HT1080 (cell line): ENCODE results near the gene MYD88. TPM values are rescaled to one million over a fixed set of nuclear protein-coding genes. Genes with fewer than 3 reads are reported as not detected.
"Not testable (repeated sequence)": the region's sequence is repeated elsewhere in the genome, so short reads cannot be mapped to it uniquely, and the experiment has no call there.

Source experiments
- DNase-seq: peaks from one replicate; pipeline ENCODE4 v3.0.0-alpha.2; 2015; ENCODE audit warnings: low read depth
- total RNA-seq: library from RNA; depleted of rRNA; stranded (reverse); fragments of >200 nt; shearing (Covaris generic); gene quantifications from 2 replicates; pipeline ENCODE4 v1.2.3, GENCODE V29; 2014

Gene MYD88
- total RNA-seq, 1 experiment from 2014 or later: not detected

GRCh38 chr3:38125305-38126120 is 12.9 kb upstream of the MYD88 start:
- no peak for DNase-seq

DNA sequence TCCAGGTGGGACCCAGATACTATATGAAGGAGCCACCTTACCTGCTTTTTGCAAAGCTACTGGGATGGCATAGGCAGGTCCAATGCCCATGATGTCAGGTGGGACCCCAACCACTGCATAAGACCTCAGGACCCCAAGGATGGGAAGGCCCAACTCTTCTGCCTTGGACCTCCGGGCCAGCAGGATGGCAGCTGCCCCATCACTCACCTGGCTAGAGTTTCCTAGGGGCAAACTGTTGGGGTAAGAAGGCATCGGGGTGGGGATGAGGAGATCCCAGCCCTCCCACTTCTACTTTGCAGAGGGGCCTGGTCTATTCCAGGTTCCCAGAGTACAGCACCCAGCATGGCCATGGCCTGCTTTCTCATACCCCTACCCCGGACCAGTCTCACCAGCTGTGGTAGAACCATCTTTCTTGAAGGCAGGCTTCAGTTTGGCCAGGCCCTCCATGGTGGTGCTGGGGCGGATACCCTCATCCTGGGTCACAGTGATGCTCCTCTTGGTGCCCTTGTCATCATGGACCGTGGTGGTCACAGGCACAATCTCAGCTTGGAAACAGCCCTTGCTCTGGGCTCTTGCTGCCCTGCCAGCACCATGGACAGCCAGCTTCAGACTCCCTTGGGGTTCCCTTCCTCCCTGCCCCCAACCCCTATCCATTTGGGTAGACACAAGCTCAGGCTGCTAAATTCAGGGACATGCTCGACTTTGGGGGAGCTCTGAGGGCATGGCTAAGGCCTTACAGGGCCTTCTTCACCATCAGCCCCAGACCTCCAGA is 12.2 kb upstream of the MYD88 start:
- no peak for DNase-seq

DNA sequence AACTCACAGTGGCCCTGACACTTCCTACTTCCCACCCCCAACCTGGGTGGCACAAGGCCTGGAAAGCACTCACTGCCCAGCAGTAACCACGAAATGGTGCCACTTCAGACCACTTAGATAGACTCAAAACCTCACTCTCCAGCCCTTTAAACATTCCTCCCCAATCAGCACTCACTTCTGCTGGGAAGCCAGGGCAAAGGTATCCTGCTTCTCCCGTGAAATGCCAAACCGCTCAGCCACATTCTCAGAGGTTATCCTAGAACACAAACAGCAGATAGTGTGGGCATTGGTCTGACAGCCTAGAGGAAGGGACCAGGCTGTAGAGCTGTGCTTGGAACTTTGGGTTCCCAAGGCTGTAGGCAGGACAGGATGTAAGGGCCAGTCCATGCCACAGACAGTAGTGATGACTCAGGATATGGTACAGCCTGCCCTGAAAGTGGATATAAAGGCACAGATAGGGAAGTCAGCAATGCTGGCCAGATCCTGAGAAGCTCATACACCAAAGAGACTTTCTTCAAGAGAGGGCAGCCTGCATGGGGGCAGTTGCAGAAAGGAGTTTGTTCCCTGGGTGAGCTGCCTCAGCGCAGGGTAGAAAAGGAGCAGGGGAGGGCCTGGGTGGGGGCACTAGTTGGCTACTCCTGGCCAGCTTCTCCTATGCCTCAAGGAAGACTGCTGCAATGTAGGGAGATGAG is 10.7 kb upstream of the MYD88 start:
- DNase-seq: peak; percentile 42

DNA sequence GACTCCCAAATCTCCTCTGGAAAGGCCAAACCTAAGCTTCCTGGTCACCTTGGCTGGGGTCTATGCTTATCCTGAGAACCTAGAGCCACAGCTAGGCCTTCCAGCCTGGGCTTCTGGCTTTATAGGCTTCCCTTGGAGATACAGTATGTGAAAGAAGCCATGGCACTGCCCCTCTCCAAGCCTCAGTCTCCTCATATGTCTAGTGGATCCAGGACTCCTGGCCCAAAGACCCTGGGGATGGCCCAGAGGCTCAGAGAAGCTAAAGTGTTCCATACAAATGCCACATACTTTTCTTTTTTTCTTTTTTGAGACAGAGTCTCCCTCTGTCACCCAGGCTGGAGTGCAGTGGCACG is 10.2 kb upstream of the MYD88 start:
- DNase-seq: no peak

- no peak for DNase-seq
Measured at GRCh38 chr3:38129058-38129457, 9.4 kb upstream of the MYD88 start.

DNA sequence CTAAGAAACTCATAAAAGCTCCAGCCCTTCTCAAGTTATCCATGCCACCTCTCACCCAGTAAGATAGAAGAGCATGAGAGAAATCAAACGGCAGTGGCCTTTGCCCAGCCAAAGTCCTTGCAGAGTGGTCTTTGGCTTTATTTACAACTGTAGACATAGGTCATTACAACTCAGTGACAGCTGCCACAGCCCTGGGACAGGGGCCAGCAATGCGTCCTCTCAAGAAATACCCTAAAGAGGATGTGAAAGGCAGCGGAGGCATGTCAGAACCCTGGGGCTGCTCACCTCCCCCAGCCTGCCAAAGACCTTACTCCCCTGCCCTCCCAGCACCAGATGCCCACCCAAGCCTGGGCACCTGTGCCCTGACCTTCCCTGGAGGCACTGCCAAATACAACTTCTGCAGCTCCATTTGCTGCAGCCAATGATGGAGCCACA is 7.8 kb upstream of the MYD88 start:
- no peak for DNase-seq

DNA sequence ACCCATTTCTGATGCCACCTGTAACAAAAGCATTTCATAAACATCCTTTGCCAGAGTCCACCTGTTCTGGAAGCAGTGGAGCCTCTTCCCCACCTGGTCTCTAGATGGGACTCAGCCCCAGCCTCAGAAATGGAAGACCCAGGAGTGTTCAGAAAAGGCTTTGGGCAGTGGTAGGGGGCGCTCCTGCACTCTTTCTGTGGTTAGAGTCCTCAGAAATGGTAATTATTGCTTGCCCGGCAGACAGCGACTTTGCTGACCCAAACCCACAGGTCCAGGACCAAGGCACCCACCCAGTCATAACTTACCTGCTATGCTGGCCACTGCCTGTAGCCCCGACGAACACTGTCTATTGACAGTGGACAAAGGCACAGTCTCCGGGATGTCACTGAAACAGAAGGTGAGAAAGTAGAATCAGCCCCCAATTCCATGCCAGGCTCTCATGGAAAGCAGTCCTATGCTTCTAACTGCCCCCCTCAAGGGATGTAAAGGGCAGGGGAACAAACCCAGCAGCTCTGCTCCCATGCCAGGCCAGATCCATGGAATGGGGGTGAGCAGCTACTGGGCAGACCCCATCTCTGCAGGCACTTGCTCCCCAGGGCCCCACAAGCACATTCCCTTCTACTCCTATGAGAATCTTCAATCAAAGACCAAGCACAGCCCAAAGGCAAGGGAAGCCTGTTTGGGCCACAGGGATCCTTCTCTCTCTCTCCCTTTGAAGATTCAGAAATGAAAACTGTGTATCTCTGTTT is 6.7 kb upstream of the MYD88 start:
- DNase-seq: no peak

GRCh38 chr3:38133209-38133556 is 5.3 kb upstream of the MYD88 start:
- no peak for DNase-seq

DNA sequence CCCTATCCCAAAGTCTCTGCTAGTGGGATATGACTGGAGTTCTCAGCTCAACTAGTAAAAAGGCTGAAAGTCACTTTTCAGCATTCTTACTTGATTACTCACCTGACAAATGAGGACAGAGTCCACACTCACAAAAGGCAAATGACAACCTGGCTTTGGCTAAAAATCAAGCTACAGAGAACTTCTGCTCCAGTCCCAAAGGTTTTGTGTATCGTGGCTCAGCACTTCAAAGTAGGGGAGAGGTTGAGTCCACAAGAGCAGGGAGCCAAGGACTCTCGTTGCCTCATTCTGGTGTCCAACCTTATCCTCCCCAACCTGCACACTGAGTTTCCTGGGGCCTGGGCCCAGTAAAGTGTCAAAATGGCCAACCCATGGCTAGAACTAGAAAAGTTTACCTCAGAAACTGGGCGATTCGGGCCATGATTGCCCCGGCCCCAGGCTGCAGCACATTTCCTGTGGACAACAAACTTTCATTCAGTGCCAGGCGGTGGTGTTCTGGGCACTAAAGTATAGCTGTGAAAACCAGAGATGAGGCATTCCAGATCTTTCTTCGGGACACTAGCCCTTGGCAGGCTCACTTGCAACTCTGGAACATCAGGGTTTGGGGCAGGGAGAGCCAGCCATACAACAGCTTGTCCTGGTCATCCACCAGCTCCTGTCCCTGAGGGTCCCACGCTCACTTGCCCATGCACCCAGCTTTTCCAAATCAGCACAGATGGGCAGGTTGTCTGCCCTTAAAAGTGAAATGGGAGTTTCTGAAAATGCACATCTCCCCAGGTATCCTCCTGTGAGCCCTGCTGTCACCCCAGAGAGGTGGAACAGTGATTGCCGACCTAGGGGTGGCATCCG is 4.7 kb upstream of the MYD88 start:
- no peak for DNase-seq

DNA sequence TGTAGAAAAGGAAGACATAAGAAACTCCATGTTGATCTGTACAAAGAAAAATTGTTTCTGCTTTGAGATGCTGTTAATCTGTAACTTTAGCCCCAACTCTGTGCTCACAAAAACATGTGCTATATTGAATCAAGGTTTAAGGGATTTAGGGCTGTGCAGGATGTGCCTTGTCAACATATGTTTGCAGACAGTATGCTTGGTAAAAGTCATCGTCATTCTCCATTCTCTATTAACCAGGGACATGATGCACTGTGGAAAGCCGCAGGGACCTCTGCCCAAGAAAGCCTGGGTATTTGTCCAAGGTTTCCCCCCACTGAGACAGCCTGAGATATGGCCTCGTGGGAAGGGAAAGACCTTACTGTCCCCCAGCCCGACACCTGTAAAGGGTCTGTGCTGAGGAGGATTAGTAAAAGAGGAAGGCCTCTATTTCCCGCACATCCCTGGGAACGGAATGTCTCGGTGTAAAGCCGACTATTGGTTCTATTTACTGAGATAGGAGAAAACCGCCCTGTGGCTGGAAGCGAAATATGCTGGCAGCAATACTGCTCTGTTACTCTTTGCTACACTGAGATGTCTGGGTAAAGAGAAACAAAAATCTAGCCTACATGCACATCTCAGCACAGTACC is 3.8 kb upstream of the MYD88 start:
- DNase-seq: not testable (repeated sequence)

DNA sequence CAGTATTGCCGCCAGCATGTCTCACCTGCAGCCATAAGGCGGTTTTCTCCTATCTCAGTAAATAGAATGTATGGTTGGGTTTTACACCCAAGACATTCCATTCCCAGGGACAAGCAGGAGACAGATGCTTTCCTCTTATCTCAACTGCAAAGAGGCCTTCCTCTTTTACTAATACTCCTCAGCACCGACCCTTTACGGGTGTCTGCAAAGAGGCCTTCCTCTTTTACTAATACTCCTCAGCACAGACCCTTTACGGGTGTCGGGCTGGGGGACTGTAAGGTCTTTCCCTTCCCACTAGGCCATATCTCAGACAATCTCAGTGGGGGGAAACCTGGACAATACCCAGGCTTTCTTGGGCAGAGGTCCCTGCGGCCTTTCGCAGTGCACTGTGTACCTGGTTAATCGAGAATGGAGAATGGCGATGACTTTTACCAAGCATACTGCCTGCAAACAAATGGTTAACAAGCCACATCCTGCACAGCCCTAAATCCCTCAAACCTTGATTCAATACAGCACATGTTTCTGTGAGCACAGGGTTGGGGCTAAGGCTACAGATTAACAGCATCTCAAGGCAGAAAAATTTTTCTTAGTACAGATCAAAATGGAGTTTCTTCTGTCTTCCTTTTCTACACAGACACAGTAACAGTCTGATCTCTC is 2.7 kb upstream of the MYD88 start:
- DNase-seq: not testable (repeated sequence)

- no peak for DNase-seq
Measured at GRCh38 chr3:38136393-38136776, 2.1 kb upstream of the MYD88 start.

- DNase-seq: peak; percentile 99
Measured at GRCh38 chr3:38136777-38137614, 1.5 kb upstream of the MYD88 start, which contains the start of gene ACAA1. Gene ACAA1 (minus strand): TSS chr3:38137127. CDS start chr3:38137035, 92 bp downstream.

DNA sequence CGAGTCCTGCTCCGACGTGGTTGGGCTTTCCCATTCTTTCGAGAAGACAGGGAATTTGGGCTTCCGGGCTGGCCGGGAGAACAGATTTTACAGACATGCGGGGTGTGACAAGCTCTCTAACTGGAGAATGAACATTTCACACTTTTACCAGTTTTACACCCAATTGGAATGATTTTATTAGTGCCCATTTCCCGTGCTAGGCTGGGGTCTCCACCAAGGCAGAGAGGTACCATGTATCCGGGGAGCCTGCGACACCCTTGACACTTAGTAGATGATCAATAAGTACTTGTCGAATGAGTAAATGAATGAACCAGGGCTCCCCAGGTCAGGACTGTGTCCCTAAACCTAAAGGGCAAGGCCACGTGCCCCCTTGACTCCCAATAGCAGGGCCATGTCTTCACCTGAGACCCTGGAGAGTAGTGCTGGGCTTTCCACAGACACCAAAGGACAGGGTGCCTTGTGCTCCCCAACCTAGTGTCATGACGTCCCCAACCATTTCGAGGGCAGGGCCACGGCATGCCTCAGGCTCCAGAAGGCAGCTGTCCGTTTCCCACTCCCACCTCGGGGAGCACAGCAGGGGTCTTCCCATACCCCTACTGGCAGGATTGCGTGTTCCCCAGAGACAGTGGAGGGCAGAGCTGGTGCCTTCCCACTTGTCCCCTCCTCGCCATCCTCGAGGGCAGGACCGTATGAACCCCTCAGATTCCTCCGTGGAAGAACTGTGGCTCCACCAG is 679 bp upstream of the MYD88 start:
- no peak for DNase-seq

DNA sequence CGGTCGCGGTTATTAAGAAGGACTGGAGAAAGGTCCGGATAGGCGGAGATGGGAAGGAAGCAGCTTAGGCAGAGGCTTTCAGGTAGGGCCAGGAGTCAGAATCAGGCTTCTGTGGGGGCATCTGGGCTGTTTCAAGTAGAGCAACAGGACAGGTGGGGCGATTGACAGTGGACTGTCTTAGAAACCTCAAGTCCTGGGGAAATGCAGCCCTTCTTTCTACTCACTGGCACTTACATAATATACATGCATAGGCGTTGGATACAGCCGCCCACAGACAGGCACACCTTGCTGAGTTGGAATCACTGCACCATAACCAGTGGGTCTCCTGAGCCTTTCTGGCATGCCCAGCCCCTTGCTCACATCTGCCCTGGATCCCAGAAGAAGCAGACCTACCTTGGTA is 730 bp downstream of the MYD88 start:
- no peak for DNase-seq

- no peak for DNase-seq
Measured at GRCh38 chr3:38139652-38140051, 1.2 kb downstream of the MYD88 start.

- no peak for DNase-seq
Measured at GRCh38 chr3:38140326-38141172, 2.1 kb downstream of the MYD88 start.
